ENCODE results near the gene DAW1. TPM values are rescaled to one million over a fixed set of nuclear protein-coding genes. Genes with fewer than 3 reads are reported as not detected.

The DAW1 gene
- total RNA-seq, 1 donor from 2014 or later = not detected

- Mint-ChIP-seq H3K9me3 (ENCODE audit: low read depth) (peaks cover 6% of the 10 kb centered on the region), H3K27me3 (no peaks in the 10 kb centered on the region), H3K36me3 (ENCODE audit: insufficient read depth) (no peaks in the 10 kb centered on the region), H3K27ac (no peak overlapping the region), H3K4me3 (ENCODE audit: low read depth) (no peak overlapping the region), H3K4me1 (ENCODE audit: low read depth) (peaks cover 2% of the 10 kb centered on the region)
- no peak for DNase-seq (ENCODE audit: low spot score, unreplicated experiment)
- TF ChIP-seq CTCF (IDR thresholded peaks at IDR 0.05; ENCODE audit: unreplicated experiment) = no peak
Measured at GRCh38 chr2:227942021-227942420, 70.6 kb downstream of the DAW1 start.

GRCh38 chr2:227942965-227943364 is 71.5 kb downstream of the DAW1 start:
- Mint-ChIP-seq H3K36me3 (ENCODE audit: insufficient read depth) (no peaks in the 10 kb centered on the region), H3K27me3 (no peaks in the 10 kb centered on the region), H3K4me1 (ENCODE audit: low read depth) (peaks cover 2% of the 10 kb centered on the region), H3K4me3 (ENCODE audit: low read depth) (no peak overlapping the region), H3K27ac (no peak overlapping the region), H3K9me3 (ENCODE audit: low read depth) (peaks cover 6% of the 10 kb centered on the region)
- no peak for DNase-seq (ENCODE audit: low spot score, unreplicated experiment)
- TF ChIP-seq CTCF (IDR thresholded peaks at IDR 0.05; ENCODE audit: unreplicated experiment) = no peak

GRCh38 chr2:227960317-227960716 is 88.9 kb downstream of the DAW1 start:
- H3K27me3 Mint-ChIP-seq = no peaks in the 10 kb centered on the region
- no peaks in the 10 kb centered on the region for H3K36me3 Mint-ChIP-seq (ENCODE audit: insufficient read depth)
- H3K4me1 Mint-ChIP-seq (ENCODE audit: low read depth) = peaks cover 2% of the 10 kb centered on the region
- no peak for TF ChIP-seq CTCF (IDR thresholded peaks at IDR 0.05; ENCODE audit: unreplicated experiment)
- no peak overlapping the region for H3K4me3 Mint-ChIP-seq (ENCODE audit: low read depth)
- no peak for DNase-seq (ENCODE audit: low spot score, unreplicated experiment)
- H3K9me3 Mint-ChIP-seq (ENCODE audit: low read depth) = peaks cover 6% of the 10 kb centered on the region
- no peak overlapping the region for H3K27ac Mint-ChIP-seq

- TF ChIP-seq CTCF (IDR thresholded peaks at IDR 0.05; ENCODE audit: unreplicated experiment) = no peak
- H3K36me3 Mint-ChIP-seq (ENCODE audit: insufficient read depth) = no peaks in the 10 kb centered on the region
- H3K27ac Mint-ChIP-seq = no peak overlapping the region
- H3K4me3 Mint-ChIP-seq (ENCODE audit: low read depth) = no peak overlapping the region
- no peak for DNase-seq (ENCODE audit: low spot score, unreplicated experiment)
- no peaks in the 10 kb centered on the region for H3K27me3 Mint-ChIP-seq
- H3K9me3 Mint-ChIP-seq (ENCODE audit: low read depth) = no peaks in the 10 kb centered on the region
- no peaks in the 10 kb centered on the region for H3K4me1 Mint-ChIP-seq (ENCODE audit: low read depth)
Measured at GRCh38 chr2:227971619-227972230, 100.3 kb downstream of the DAW1 start.

- TF ChIP-seq CTCF (IDR thresholded peaks at IDR 0.05; ENCODE audit: unreplicated experiment) = no peak
- Mint-ChIP-seq H3K4me3 (ENCODE audit: low read depth) (no peak overlapping the region), H3K36me3 (ENCODE audit: insufficient read depth) (no peaks in the 10 kb centered on the region)
Measured at GRCh38 chr2:227973241-227973640, 101.8 kb downstream of the DAW1 start.

More at GRCh38 chr2:227973241-227973640, 101.8 kb downstream of the DAW1 start:
- H3K4me1 Mint-ChIP-seq (ENCODE audit: low read depth) = no peaks in the 10 kb centered on the region
- H3K9me3 Mint-ChIP-seq (ENCODE audit: low read depth) = no peaks in the 10 kb centered on the region
- no peak for DNase-seq (ENCODE audit: low spot score, unreplicated experiment)
- no peak overlapping the region for H3K27ac Mint-ChIP-seq
- H3K27me3 Mint-ChIP-seq = no peaks in the 10 kb centered on the region

Other genes with a start within 250 kb of the DAW1 start
- not detected in 2 replicates for gene SCYGR5, start 204.8 kb upstream of the DAW1 start, total RNA-seq
- 34.3 and 36.4 TPM in 2 replicates for gene SLC19A3, start 153.6 kb upstream of the DAW1 start, total RNA-seq
- gene SCYGR6, start 146.9 kb upstream of the DAW1 start, total RNA-seq = not detected in 2 replicates
- not detected in 2 replicates for gene SCYGR7, start 143.3 kb upstream of the DAW1 start, total RNA-seq
- not detected in 2 replicates for gene SCYGR8, start 125.7 kb upstream of the DAW1 start, total RNA-seq
- gene CCL20, start 57.8 kb upstream of the DAW1 start, total RNA-seq = not detected in 2 replicates

All from progenitor cell of endocrine pancreas (in vitro differentiated cells).